A673 (cell line): ENCODE results near the gene ZBTB47. TPM values are rescaled to one million over a fixed set of nuclear protein-coding genes. Genes with fewer than 3 reads are reported as not detected.
A peak's percentile ranks its signal among the peaks of the same experiment; 100 is the strongest.

ENCODE experiments used
- BruUV-seq: library from RNA; stranded (reverse); fragments of 400-500 nt; replicated peaks from 2 replicates; lab custom pipeline; 2021; lab: Mats Ljungman, UMichigan
- CTCF ChIA-PET: fragments of 300-600 bp; sonication (Branson Sonifier 250); formaldehyde crosslinking; loops from one replicate; lab custom pipeline; 2022; ENCODE audit warnings: antibody characterized with exemption; lab: Charles Lee
- POLR2A ChIA-PET: fragments of 300-600 bp; sonication (Branson Sonifier 250); formaldehyde crosslinking; loops from one replicate; lab custom pipeline; 2022; ENCODE audit warnings: antibody characterized with exemption; ENCODE audit not compliant: low non-redundant PET; lab: Charles Lee
- DNase-seq: peaks from one replicate; pipeline ENCODE4 v3.0.0-alpha.2; 2015; ENCODE audit warnings: low spot score
- H3K27ac ChIP-seq: fragments of 200-600 bp; sonication (generic); 2 replicates; pipeline ENCODE4 v1.5.1; 2016; ENCODE audit warnings: mixed run types, low read depth, mild to moderate bottlenecking, mixed read lengths, antibody characterized with exemption, low read length; ENCODE audit not compliant: poor library complexity, severe bottlenecking
- H3K27me3 ChIP-seq: fragments of 200-600 bp; sonication (generic); replicated peaks from 2 replicates; pipeline ENCODE4 v1.6.1; 2017; ENCODE audit warnings: mixed run types, low read depth, mild to moderate bottlenecking, mixed read lengths, antibody characterized with exemption, low read length; ENCODE audit not compliant: insufficient read depth, poor library complexity
- H3K36me3 ChIP-seq: fragments of 200-600 bp; sonication (generic); 2 replicates; pipeline ENCODE4 v1.6.1; 2016; ENCODE audit warnings: mixed run types, mild to moderate bottlenecking, mixed read lengths, antibody characterized with exemption, low read length; ENCODE audit not compliant: insufficient read depth, poor library complexity, severe bottlenecking
- H3K4me1 ChIP-seq: fragments of 200-600 bp; sonication (generic); 2 replicates; pipeline ENCODE4 v1.6.1; 2017; ENCODE audit warnings: mixed run types, mild to moderate bottlenecking, mixed read lengths, antibody characterized with exemption, low read length; ENCODE audit not compliant: insufficient read depth, poor library complexity, severe bottlenecking
- H3K4me3 ChIP-seq: fragments of 200-600 bp; sonication (generic); 2 replicates; pipeline ENCODE4 v1.5.1; 2016; ENCODE audit warnings: low read depth, mixed run types, mild to moderate bottlenecking, mixed read lengths, low read length; ENCODE audit not compliant: poor library complexity, severe bottlenecking
- H3K9me3 ChIP-seq: fragments of 200-600 bp; sonication (generic); 2 replicates; pipeline ENCODE4 v1.6.1; 2016; ENCODE audit warnings: mixed run types, low read depth, mild to moderate bottlenecking, mixed read lengths, antibody characterized with exemption, low read length; ENCODE audit not compliant: poor library complexity, severe bottlenecking
- EZH2 ChIP-seq: fragments of 200-600 bp; sonication (generic); IDR thresholded peaks from 2 replicates; pipeline ENCODE4 v1.6.1; 2017; ENCODE audit warnings: borderline replicate concordance, low read depth, mild to moderate bottlenecking, mixed read lengths, antibody characterized with exemption, low read length; ENCODE audit not compliant: poor library complexity, severe bottlenecking
- intact Hi-C: fragments of 100-400 bp; cut with micrococcal nuclease; formaldehyde crosslinking; loops from one replicate; pipeline ENCODE4 v1.10.0; 2022; ENCODE audit not compliant: unreplicated experiment
- total RNA-seq: library from RNA; stranded (reverse); gene quantifications from 2 replicates; pipeline ENCODE4 v1.2.3, GENCODE V29; 2021
- TF ChIP-seq, protein P1 (sequence below): fragments of 300-800, 200-600 bp; sonication (generic); conservative IDR thresholded peaks from 2 replicates; pipeline ENCODE4 v1.5.1; 2017; ENCODE audit warnings: low read depth, mild to moderate bottlenecking, antibody characterized with exemption, low read length, moderate library complexity, mixed read lengths

Gene ZBTB47
- total RNA-seq, 1 experiment from 2014 or later: 4.4 TPM

DNA sequence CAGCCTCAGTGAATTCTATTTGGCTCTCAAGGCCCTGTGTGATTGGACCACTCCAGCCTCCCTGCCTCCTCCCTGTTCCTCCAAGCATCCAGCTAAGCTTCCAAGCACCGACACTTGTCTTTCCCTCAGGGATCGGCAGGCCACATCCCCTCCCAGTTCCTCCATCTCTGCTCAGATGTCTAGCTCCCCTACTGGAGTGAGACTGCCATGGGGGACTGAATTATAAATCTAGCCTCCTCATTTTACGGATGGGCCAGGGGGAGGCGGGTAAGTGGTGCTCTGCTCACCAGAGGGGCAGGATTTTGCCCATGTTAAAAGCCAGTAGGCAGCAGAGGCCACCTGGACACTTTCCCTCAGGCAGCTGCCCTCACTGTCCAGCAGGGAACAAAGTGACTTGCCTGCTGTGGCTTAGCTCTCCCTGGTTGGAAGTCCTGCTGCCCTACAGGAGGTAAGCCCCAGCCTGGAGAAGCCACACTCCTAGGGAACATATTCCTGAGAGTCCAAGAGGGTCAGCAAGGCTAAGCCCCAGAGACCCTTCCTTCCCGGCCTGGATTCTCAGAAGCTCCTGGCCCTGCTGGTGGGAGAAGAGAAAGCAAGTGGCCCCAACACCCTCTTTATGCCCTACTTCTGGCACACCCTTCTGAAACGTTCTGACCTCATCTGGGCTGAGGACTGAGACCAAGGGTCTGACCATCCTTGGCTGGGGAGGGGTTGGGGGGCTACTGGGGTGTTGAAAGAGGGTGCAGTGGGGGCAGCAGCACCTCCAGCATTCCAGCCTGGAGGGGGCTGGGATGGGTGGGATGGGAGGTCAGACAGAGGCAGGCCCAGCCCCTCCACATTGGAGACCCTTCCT, 58.2 kb downstream of the ZBTB47 start:
- TF ChIP-seq, protein P1, sequence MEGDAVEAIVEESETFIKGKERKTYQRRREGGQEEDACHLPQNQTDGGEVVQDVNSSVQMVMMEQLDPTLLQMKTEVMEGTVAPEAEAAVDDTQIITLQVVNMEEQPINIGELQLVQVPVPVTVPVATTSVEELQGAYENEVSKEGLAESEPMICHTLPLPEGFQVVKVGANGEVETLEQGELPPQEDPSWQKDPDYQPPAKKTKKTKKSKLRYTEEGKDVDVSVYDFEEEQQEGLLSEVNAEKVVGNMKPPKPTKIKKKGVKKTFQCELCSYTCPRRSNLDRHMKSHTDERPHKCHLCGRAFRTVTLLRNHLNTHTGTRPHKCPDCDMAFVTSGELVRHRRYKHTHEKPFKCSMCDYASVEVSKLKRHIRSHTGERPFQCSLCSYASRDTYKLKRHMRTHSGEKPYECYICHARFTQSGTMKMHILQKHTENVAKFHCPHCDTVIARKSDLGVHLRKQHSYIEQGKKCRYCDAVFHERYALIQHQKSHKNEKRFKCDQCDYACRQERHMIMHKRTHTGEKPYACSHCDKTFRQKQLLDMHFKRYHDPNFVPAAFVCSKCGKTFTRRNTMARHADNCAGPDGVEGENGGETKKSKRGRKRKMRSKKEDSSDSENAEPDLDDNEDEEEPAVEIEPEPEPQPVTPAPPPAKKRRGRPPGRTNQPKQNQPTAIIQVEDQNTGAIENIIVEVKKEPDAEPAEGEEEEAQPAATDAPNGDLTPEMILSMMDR: no peak
- TF ChIP-seq EZH2: no peak
- Histone ChIP-seq H3K9me3 (no peaks in the 10 kb centered on the region), H3K27me3 (no peaks in the 10 kb centered on the region), H3K27ac (no peak overlapping the region), H3K4me1 (no peaks in the 10 kb centered on the region), H3K4me3 (no peak overlapping the region), H3K36me3 (no peaks in the 10 kb centered on the region)
- POLR2A ChIA-PET: no interaction called here
- BruUV-seq: no TSS peak
- CTCF ChIA-PET: no interaction called here
- intact Hi-C loops: no loop called here
- peak; percentile 0 for DNase-seq

DNA sequence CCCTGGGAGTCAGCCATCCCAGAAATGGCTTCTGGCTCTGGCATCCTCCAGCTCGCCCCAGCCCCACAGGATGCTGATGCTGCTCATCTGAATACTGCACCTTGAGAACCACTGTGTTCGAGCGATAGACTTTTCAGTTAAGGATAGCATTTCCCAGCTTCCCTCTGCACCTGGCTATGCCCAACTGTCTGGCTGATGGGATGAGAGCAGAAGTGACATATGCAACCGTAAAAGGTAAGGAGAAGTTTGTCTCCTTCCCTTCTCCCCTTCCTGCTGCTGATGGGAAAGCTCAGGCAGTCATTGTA, 58.8 kb downstream of the ZBTB47 start:
- no peak for DNase-seq
- CTCF ChIA-PET: no interaction called here
- Histone ChIP-seq H3K9me3 (no peaks in the 10 kb centered on the region), H3K27me3 (no peaks in the 10 kb centered on the region), H3K4me3 (no peak overlapping the region), H3K27ac (no peak overlapping the region), H3K4me1 (no peaks in the 10 kb centered on the region), H3K36me3 (no peaks in the 10 kb centered on the region)
- intact Hi-C loops: no loop called here
- no TSS peak for BruUV-seq
- POLR2A ChIA-PET: no interaction called here
- TF ChIP-seq EZH2: no peak
- TF ChIP-seq, protein P1: no peak

DNA sequence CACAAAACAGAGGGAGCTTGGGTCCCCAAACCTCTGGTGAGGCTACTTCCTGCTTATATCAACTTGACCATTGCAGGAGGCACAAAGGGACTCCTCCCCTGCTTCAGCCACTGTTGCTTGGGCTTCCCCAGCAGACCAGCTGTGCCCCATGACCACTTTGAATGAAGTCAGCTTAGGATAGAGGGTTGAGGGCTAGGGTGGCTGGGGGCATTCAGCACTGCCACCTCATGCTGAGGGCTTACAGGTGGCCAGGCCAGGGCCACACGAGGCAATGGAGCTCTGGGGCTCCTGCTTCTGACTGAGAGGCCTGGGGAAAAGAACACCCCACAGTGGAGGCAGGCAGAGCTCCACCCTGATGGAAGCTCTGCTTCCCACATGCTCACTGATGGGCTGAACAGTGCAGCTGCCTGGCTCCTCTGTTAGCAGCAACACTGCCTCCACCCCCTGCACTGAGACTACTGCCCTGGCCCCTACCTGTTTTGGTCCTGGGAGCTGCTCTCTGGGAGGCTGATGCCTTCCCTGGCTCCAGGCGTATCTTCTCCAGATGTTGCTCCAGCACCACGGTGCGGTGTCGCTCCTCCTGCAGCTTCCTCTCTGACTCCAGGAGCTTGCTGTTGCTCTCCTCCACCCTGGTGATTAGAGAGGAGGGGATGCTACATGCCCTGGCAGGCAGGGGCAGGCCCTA, 59.3 kb downstream of the ZBTB47 start:
- H3K27me3 ChIP-seq: no peaks in the 10 kb centered on the region
- no peak for DNase-seq
- ChIA-PET POLR2A (no interaction called here), CTCF (no interaction called here)
- H3K4me1 ChIP-seq: no peaks in the 10 kb centered on the region
- no peak overlapping the region for H3K27ac ChIP-seq
- BruUV-seq: no TSS peak
- intact Hi-C loops: no loop called here
- no peak for TF ChIP-seq EZH2
- TF ChIP-seq, protein P1: no peak
- no peak overlapping the region for H3K4me3 ChIP-seq
- no peaks in the 10 kb centered on the region for H3K36me3 ChIP-seq
- H3K9me3 ChIP-seq: no peaks in the 10 kb centered on the region
